Measurements from ENCODE around the gene MEIOC. TPM values are rescaled to one million over a fixed set of nuclear protein-coding genes. Genes with fewer than 3 reads are reported as not detected.

The MEIOC gene
- total RNA-seq, 4 donors from 2014 or later, result 0.17 TPM; not detected in 3

DNA sequence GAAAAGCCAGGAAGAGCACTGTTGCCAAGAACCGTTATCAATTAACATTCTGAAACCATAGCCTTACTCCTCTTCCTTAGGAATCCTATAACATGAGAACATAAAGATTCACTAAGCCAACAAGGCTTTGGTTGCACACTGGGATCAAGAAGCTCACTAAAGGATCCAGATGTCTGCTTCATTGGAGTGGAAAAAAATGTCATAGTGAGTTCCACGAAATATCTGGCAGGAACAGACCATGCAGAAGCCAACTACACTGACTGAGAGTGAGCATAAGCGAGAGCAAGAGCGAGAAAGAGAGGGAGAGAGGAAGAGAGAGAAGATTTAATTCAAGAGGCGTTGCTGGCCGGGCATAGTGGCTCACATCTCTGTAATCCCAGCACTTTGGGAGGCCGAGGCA lies 13.4 kb upstream of the MEIOC start:
- DNase-seq (ENCODE audit: low spot score in 2 of 2), result no peak
- intact Hi-C loops (cut with DNase I; ENCODE audit: low total_unique reads), result no loop called here
- H3K4me3 ChIP-seq (ENCODE audit: low read depth, poor library complexity, severe bottlenecking), result no peak overlapping the region
- TF ChIP-seq POLR2A (IDR thresholded peaks at IDR 0.05), result no peak
- TF ChIP-seq, protein P1, sequence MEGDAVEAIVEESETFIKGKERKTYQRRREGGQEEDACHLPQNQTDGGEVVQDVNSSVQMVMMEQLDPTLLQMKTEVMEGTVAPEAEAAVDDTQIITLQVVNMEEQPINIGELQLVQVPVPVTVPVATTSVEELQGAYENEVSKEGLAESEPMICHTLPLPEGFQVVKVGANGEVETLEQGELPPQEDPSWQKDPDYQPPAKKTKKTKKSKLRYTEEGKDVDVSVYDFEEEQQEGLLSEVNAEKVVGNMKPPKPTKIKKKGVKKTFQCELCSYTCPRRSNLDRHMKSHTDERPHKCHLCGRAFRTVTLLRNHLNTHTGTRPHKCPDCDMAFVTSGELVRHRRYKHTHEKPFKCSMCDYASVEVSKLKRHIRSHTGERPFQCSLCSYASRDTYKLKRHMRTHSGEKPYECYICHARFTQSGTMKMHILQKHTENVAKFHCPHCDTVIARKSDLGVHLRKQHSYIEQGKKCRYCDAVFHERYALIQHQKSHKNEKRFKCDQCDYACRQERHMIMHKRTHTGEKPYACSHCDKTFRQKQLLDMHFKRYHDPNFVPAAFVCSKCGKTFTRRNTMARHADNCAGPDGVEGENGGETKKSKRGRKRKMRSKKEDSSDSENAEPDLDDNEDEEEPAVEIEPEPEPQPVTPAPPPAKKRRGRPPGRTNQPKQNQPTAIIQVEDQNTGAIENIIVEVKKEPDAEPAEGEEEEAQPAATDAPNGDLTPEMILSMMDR (IDR thresholded peaks at IDR 0.05), result no peak
- WGBS, 2 donors, result 56 to 57% methylated on average over 7 of the region's 7 CpGs

- no peak for DNase-seq (ENCODE audit: low spot score in 2 of 2)
- WGBS, 2 donors, result 83 to 89% methylated on average over 12 of the region's 12 CpGs
- H3K4me3 ChIP-seq (ENCODE audit: low read depth, poor library complexity, severe bottlenecking), result no peak overlapping the region
- intact Hi-C loops (cut with DNase I; ENCODE audit: low total_unique reads), result no loop called here
- no peak for TF ChIP-seq POLR2A (IDR thresholded peaks at IDR 0.05)
- TF ChIP-seq, protein P1 (IDR thresholded peaks at IDR 0.05), result no peak
These were observed 10.9 kb upstream of the MEIOC start for GRCh38 chr17:44645341-44645740.

DNA sequence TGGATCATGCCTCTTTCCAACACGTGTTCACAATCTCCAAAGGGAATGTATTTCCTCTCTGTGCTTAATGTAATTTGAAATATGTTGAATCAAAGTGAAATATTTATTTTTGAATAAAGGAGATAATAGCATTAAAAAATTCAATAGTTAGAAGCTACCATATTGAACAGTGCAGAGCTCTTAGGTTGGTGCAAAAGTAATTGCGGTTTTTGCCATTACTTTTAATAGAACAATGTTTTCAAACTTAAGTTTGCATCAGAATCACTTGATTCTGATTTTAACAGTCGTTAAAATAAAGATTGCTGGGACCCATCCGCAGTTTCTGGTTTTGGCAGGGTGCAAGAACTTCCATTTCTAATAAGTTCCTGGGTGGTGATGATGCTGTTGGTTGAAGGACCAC lies 10.0 kb upstream of the MEIOC start:
- TF ChIP-seq POLR2A (IDR thresholded peaks at IDR 0.05), result no peak
- TF ChIP-seq, protein P1 (IDR thresholded peaks at IDR 0.05), result no peak
- intact Hi-C loops (cut with DNase I; ENCODE audit: low total_unique reads), result no loop called here
- H3K4me3 ChIP-seq (ENCODE audit: low read depth, poor library complexity, severe bottlenecking), result no peak overlapping the region
- 83% methylated on average over 4 of the region's 4 CpGs for WGBS, 2 donors
- no peak for DNase-seq (ENCODE audit: low spot score in 2 of 2)

GRCh38 chr17:44647736-44648135 lies 8.5 kb upstream of the MEIOC start:
- TF ChIP-seq, protein P1 (IDR thresholded peaks at IDR 0.05), result no peak
- no peak for TF ChIP-seq POLR2A (IDR thresholded peaks at IDR 0.05)
- intact Hi-C loops (cut with DNase I; ENCODE audit: low total_unique reads), result no loop called here
- H3K4me3 ChIP-seq (ENCODE audit: low read depth, poor library complexity, severe bottlenecking), result no peak overlapping the region
- DNase-seq (ENCODE audit: low spot score in 2 of 2), result no peak

- no peak overlapping the region for H3K4me3 ChIP-seq (ENCODE audit: low read depth, poor library complexity, severe bottlenecking)
- no peak for TF ChIP-seq POLR2A (IDR thresholded peaks at IDR 0.05)
- TF ChIP-seq, protein P1 (IDR thresholded peaks at IDR 0.05), result no peak
- intact Hi-C loops (cut with DNase I; ENCODE audit: low total_unique reads), result no loop called here
- no peak for DNase-seq (ENCODE audit: low spot score in 2 of 2)
- WGBS, 2 donors, result 72 to 73% methylated on average over 2 of the region's 2 CpGs
These were observed 7.3 kb upstream of the MEIOC start for GRCh38 chr17:44648963-44649362.

DNA sequence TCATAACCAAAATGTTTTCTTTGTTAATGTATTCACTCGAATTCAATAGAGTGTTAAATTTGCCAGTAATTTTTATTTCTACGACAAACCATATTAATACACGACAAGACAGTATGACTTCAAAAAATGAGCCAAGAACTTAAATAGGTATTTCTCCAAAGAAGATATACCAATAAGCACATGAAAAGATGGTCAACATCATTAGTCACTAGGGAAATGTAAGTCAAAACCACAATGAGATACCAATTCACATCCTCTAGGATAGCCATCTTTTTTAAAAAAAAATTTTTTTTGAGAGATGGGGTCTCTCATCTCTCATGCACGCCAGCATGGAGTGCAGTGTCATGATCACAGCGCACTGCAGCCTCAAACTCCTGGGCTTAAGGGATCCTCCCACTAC lies 5.0 kb upstream of the MEIOC start:
- H3K4me3 ChIP-seq (ENCODE audit: low read depth, poor library complexity, severe bottlenecking), result no peak overlapping the region
- 75 to 79% methylated on average over 5 of the region's 5 CpGs for WGBS, 2 donors
- intact Hi-C loops (cut with DNase I; ENCODE audit: low total_unique reads), result no loop called here
- DNase-seq (ENCODE audit: low spot score in 2 of 2), result no peak
- TF ChIP-seq, protein P1 (IDR thresholded peaks at IDR 0.05), result no peak
- TF ChIP-seq POLR2A (IDR thresholded peaks at IDR 0.05), result no peak

Data from lower leg skin (tissue), 4 donors.